Putamen (tissue), 1 donor: ENCODE measurements around the gene ZBTB43.

Experiments used
- DNase-seq: peaks from one replicate; pipeline ENCODE4 v3.0.0-alpha.2; 2016; ENCODE audit warnings: low spot score

Gene ZBTB43

DNA sequence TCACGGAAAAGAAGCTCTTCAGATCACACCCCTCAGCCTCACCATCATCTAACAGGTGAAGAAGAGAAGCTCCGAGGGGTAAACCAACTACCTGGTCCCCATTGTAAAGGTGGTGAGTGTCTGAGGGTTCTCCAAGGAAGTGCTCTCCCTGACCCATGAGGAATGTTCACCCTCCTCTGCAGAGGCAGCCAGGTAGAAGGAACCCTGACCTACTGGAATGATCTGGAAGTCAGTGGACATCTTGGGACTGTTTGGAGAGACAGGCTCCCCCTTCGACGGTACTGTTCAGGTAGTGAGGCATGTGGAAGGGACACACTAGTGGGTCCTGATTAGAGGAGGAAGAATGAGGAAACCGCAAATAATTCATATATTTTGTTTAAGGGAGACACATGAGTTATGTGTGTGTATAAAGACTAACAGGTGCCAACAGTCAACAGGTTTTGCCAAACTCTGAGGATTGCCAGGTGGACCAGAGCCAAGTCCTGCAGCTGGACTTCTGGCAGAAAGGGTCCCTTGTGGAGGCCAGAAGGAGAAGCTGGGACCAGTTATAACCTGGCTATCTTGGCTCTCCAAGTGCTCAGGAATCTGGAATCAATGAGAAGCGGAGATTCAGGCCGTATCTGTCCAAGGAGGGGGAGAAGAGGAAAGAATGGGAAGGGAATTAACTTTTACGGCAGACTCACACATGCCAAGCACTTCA, 52.6 kb downstream of the ZBTB43 start:
- no peak for DNase-seq

DNA sequence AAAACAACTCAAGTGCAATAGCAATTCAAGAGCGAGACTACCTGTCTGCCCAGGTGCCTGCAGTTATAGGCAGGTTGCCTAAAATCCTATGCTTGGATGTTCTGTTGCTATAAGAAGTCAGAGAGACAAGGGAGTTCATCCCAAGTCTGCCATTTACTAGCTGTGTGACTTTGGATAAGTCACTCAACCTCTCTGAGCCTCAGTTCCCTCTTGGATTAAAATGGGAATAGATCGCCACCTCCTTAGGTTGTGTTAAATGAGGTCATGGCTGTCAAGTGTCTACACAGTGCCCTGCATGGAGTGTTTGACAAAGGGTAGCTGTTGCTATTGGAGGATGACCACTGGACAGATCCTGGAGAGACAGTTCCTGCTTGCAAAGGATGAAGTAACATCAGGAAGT, 54.3 kb downstream of the ZBTB43 start:
- DNase-seq, result no peak

DNA sequence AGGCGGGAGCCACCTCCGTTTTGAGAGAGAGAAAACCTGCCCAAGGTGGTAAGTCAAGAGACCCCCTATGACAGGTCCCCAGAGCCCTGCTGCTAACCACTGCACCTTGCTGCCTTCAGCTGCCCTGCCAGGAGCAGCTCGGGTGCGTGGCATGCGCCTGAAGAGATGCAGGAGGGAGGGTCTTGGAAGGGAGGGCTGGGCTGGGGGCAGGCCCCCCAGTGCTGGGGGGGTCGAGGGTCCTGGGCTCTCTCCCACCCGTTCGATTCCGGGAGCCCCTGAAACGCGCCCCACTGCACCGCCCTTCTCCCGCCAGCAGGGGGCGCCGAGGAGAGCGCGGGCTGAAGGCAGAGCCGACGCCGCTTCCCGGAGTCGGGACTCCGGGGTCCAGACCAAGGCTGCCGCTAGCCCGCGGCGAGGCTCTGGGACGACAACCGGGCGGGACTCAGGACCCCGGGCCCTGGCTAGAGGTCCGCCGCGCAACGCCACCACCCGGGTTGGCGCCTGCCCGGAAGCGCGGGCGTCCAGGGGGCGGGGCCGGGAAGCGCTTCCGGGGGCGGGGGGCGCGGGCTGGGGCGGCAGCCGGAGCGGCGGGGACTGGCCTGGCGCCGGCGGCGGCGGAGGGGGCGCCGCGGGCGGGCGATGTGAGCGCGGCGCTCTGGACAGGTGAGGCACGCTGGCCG, 55.4 kb downstream of the ZBTB43 start, which contains the start of gene ZBTB34:
ZBTB34 (plus strand) TSS at position 563 of the 680 bp plus-strand sequence. CDS start 18,761 bp downstream, outside the sequence.
- no peak for DNase-seq

DNA sequence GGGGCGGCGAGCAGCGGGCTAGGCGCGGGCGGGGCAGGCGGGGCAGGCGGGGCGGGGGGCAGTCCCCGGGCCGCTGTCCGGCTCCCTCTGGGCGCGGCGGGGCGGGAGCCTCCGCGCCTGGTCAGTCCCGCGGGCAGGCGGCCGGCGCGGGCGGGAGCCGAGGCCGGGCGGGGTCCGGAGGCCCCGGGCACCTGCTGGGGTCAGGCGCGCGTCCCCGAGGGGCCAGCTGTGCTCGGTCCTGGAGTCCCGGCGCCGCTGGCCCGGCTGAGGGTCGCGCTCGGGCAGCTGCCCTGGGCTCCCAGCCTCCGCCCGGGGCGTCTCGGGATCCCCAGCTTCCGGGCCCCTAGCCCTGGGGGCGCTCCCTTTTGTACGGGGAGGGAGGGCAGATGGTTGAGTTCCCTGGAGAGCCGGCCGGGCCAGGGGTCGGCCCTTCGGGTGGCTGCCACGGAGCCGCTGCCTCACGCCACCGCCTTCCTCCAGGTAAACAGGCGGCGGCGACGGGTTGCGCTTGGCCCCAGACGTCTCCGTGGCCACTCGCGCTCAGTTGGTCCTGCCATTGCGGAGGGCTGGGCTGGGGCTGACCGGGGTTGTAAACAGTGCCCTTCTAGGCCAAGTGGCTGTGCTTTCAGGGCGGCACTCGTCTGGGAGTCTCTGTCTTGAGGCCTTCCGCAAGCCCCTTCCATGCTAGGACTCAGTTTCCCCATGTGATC, 56.1 kb downstream of the ZBTB43 start:
- no peak for DNase-seq

DNA sequence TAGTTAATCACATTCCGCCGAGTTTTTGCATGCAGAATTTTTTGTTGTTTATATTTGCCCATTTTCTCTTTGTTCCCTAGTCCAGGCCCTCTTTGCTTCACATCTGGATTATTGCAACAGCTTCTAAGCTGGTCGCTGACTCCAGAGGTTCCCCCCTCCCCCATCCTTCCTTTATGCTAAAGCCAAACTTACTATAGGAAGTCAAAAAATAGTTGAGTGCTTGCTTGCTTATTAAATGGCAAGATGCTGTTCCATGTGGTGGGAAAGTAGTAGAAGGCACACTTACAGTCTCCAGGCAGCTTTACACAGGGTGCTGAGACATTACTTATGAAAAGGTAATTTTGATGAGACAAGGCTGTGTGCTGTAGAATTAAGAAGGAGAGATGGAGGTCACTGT, 56.9 kb downstream of the ZBTB43 start:
- no peak for DNase-seq

DNA sequence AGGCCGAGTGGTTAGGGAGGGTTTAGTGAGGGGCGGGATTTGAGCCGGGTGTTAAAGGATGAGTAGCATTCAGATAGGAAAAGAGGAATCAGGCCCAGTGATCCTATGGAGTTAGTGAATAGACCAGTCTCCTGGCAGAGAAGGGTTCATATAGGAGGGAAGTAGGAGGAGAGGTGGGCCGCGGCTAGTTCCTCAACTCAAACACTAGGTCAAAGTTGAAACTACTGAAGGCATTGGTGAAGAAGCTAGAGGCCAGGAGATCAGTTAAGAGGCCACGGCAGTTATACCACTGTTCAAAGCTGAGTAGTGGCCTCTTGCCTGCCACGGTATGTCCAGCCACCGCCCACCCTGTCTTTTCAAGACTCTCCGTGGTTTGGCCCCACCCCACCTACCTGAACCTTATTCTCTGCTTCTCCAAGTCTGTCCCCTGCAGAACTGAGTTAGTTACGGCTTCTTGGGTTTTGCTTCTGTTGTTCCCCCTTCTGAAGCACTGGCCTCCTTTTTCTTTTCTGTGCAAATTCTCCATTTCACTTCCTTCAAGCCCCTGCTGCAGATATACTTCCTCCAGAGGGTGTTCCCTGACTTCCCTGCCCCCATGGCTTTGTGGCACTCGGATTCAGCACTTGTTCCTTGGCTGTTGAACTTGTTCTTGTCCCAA, 57.4 kb downstream of the ZBTB43 start:
- no peak for DNase-seq

DNA sequence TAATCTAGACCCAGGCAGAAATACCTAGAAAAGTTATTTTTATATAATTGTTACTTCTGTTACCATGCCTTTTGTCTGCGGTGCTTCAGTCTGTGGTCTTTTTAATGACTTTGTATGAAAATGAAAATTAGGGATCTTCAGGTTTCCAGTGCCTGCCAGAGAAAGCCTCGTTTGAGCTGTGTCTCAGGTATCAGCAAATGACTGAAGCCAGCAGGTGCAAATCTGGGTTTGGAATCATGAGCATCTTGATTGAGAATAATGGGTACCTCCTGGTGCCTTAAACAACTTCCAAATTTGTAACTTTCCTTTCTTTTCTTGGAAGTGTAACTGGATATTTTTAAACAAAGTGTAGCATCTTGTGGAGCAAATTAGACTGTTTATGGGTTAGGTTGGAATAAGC, 59.9 kb downstream of the ZBTB43 start:
- DNase-seq, result no peak

DNA sequence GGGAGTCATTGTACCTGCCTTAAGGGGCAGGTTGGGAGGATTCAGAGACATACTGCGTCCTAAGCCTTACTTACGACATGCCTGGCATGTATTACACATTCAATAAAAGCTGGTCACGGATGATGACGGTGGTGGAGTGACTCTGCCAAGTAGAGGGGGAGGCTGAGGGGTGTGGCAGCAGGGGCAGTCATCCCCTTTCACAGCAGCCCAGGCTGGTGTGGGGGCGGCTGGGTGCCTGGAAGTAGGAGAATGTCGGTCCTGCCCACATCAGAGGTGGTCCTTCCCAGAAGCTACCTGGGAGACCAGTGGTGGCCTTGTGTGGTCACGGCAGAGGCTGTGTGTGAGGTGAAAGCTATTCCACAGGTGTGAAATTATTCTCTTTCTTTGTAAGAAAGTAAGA, 64.5 kb downstream of the ZBTB43 start:
- no peak for DNase-seq

DNA sequence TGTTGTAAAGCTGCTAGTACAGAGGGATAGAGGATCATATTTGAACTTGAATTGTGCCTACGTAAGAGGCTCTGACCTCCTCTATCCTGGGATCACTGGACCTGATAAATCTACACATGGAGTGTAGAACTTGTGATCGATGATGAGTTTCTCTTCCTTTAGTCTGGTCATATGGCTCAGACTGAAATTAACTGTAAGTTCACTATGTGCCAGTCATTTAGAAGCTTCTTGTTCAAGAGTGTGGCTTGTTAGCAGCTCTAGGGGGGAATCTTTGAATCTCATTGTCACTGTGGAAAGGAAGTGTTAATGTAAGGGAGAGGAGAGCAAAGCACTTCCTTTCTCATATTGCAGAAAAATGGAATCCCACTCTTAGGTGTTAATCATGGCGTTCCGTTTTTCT, 67.7 kb downstream of the ZBTB43 start:
- DNase-seq, result no peak

DNA sequence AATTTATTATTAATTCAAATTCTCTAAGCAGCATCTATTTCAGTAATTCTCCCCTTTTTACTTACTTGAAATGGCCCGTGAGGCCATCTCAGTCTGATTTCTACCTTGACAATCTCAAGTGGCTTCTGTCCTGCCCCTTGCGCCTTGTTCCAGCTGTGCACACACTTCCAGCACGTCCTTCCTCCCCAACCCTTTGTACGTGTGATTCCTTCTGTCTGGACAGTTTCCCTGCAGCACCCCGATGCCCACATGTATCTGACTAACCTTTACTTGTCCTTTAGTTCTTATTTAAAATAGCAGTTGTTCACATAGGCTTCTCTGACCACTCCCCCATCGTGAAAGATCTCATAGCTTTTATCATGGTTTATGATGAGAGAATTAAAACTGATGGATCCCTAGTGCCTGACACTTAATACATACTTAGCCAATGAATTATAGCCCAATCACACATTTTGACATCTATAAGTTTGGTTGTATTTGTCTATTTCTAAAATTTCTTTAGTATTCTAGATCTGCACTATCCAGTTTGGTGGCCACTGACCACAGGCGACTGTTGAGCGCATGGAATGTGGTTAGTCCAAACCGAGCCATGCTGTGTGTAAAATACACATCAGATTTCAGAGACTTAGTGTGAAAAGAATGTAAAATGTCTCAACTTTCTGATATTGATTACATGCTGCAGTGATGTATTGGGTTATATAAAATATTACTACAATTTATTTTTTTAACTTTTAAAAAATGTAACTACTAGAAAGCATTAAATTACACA, 69.9 kb downstream of the ZBTB43 start:
- no peak for DNase-seq

DNA sequence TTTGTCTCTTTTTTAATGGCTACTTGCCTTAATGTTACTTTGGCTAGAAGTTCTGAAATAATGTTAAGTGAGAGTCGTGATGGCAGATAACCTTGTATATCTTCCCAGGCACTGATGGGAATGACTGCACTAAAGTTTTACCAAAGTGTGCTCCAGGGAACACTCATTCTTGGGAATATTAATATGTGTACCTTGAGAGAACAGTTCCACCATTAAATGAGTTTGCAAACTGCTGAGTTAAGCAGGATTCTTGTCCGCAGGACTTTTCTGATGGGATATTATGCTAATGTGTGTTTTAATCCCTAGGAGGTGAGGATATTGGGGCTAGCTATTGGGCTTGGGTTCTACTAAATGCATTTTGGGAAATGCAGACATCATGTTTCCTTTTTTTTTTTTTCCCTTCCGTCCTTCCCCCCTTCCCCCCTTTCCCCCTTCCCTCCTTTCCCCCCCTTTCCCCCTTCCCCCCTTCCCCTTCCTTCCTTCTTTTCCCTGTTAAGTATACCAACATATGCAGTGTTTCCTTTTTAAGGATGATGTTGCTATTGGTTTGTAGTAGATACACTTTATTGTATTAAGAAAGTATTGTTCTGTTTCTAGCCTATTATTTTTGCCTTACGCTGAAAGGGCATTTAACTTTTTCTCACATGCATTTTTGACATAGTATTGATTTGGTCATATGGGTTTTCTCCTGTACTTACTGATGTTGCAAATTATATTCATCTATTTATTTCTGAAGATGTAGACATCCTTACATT, 71.1 kb downstream of the ZBTB43 start:
- DNase-seq, result no peak

DNA sequence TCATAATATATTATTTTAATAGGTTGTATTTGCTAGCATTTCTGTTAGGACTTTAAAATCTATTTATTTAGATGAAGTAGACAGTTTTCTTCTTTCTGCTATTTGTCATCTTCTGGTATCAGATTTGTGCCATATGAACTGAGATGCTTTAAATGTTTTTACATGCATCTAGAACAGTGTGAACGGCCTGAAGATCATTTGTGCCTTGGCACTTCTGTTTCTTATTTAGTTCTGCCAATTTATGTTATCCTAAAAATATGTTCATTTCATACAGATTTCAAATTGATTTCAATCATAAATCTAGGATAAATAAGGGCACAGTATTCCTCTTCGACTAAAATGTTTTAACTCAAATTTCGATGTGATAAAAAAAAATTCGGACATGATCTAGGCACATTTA, 71.7 kb downstream of the ZBTB43 start:
- no peak for DNase-seq

DNA sequence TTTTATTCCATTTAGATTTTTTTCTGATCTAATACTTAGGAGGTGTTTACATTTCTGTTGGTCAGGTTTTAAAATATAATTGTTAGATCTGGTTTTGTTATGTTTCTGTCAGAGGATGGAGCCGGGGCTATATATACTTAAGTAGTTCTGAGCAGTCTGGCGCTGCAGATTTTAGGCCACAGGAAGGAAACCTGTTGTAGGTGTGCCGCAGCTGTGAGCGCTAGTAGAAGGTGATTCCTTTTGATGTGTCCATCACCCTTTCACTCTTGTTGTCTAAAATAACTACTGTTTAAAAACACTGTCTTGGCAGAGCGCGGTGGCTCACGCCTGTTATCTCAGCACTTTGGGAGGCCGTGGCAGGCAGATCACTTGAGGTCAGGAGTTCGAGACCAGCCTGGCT, 72.6 kb downstream of the ZBTB43 start:
- no peak for DNase-seq

DNA sequence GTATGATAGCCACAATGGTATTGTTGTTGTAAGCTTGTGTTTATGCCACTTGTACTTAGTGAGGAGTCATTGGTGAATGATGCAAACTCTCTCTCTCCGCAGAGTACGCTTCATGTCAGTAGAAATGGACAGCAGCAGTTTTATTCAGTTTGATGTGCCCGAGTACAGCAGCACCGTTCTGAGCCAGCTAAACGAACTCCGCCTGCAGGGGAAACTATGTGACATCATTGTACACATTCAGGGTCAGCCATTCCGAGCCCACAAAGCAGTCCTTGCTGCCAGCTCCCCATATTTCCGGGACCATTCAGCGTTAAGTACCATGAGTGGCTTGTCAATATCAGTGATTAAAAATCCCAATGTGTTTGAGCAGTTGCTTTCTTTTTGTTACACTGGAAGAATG, 74.4 kb downstream of the ZBTB43 start:
- DNase-seq, result no peak

DNA sequence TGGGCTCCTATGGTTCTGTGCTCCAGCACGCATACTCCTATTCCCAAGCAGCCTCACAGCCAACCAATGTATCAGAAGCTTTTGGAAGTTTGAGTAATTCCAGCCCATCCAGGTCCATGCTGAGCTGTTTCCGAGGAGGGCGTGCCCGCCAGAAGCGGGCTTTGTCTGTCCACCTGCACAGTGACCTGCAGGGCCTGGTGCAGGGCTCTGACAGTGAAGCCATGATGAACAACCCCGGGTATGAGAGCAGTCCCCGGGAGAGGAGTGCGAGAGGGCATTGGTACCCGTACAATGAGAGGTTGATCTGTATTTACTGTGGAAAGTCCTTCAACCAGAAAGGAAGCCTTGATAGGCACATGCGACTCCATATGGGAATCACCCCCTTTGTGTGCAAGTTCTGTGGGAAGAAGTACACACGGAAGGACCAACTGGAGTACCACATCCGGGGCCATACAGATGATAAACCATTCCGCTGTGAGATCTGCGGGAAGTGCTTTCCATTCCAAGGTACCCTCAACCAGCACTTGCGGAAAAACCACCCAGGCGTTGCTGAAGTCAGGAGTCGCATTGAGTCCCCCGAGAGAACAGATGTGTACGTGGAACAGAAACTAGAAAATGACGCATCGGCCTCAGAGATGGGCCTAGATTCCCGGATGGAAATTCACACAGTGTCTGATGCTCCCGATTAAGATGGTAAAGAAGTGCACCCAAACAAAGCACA, 75.5 kb downstream of the ZBTB43 start:
- no peak for DNase-seq

DNA sequence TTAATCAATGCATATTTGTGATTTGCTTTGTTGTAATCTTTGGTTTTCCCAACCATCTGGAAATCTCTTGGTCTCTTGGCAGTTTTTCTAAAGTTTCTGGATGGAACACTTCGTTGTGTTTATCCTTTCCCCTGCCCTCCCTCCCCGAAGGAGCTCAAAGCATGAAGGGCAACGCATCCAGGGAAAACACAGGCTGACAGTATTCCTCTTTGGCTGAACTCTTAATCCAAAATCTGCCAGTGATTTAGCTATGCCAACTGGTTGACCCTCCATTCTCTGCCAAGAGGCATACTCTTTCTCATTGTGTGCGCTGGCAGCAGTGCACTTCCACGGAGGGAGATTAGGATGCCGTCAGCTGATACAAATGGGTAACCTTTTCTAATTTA, 76.1 kb downstream of the ZBTB43 start:
- DNase-seq, result peak; percentile 80

DNA sequence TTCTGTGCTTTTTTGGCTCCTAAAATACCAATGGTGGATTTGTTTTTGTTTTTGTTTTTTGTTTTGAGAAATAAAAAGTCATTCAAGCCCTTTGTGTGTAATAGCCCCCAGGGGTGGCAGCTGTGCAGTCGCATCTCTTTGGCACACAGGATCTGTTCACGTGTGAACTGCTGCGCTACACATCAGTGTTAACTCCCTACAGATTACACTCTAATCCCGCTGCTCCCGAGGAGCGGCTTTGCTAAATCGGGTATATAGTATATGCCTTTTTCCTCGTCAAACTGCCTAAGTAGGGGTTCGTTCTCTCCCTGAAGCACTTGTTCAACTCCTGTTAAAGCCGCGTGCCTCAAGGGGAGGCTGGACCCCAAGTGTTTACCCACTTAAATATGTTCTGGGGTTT, 77.9 kb downstream of the ZBTB43 start:
- DNase-seq, result no peak

DNA sequence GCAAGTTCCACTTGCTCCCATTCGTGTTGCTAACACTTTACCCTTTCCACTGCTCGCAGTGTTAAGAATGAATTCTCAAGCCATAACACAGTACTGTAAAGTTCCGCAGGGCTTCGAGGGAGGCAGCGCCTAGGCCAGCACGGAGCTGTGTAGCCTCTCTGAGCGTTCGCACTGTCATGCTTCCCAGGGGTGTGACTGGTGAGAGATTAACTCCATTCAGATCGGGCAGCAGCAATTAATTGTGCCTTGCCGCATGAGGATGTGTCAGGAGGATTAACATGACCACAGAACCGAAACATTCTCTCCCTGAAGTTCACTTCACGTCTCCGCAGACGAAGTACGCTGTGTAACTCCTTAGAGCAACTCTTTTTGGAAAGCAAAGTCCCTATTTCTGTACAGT, 78.8 kb downstream of the ZBTB43 start:
- DNase-seq, result no peak

DNA sequence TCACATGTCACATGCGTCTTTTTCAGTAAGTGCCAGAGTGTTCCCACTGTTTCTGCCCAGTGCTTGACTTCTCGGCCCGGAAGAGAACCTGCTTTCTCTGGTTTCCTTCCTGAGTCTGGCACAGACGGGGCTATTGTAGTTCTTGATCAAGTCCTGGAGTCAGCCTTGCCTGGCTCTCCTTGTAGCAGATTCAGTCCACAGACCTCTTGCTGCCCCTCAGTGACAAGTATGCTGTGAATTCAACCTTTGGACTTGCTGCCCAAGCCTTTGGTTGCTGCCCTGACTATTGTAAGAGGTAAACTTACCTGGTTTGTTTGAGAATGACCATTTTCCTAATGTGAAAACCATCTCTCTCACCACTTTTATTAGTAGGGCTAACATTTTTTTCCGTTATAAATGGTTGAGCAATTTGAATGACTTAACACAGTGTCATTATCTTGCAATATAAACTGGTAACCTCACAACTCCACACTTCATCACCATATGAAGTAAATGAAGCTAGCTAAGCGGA, 80.3 kb downstream of the ZBTB43 start:
- no peak for DNase-seq
